ENCODE data around the gene SHANK3.

DNA sequence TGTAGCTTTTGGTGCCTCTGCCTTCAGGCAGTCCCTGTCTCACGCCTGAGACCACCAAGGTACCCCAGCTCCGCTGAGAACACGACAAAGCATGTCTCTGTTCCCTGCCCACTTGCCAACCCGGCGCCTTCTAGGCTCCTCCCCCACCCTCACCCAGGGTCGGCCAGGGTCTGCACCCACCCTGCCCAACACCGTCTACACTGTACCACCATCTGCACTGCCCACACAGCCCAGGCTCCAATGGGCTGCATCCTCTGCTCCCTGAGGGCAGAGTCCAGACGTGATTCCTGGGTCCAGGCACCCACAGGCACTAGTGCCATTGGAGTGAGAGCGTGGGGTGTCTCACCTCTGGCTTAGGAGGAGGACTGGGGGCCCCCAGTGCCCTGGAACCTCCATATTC lies 42.6 kb downstream of the SHANK3 start:
- TF ChIP-seq CTCF (conservative IDR thresholded peaks at IDR 0.05; ENCODE audit: low read length): no peak
- no peak for TF ChIP-seq EZH2phosphoT487 (IDR thresholded peaks at IDR 0.05; ENCODE audit: borderline replicate concordance, low read depth, low read length)

Data from OCI-LY7 (cell line).